Suprapubic skin (tissue), 4 donors: ENCODE data around the gene ATP5MC3. TPM values are rescaled to one million over a fixed set of nuclear protein-coding genes. Genes with fewer than 3 reads are reported as not detected.

ENCODE experiments used
- DNase-seq, 2 donors: peaks; one replicate each; pipeline ENCODE4 v3.0.0-alpha.2; 2019; ENCODE audit warnings: low spot score in 2 of 2
- H3K27ac ChIP-seq: fragments of 200-600 bp; sonication (generic); one replicate; pipeline ENCODE4 v1.5.1; 2019
- H3K27me3 ChIP-seq: fragments of 200-600 bp; sonication (generic); one replicate; pipeline ENCODE4 v1.5.1; 2019
- H3K36me3 ChIP-seq: fragments of 200-600 bp; sonication (generic); one replicate; pipeline ENCODE4 v1.5.1; 2019
- H3K4me1 ChIP-seq: fragments of 200-600 bp; sonication (generic); one replicate; pipeline ENCODE4 v1.5.1; 2019
- H3K4me3 ChIP-seq: fragments of 200-600 bp; sonication (generic); one replicate; pipeline ENCODE4 v1.5.1; 2019; ENCODE audit warnings: mild to moderate bottlenecking
- H3K9me3 ChIP-seq: fragments of 200-600 bp; sonication (generic); one replicate; pipeline ENCODE4 v1.5.1; 2019
- CTCF ChIP-seq, 2 donors: fragments of 200-600 bp in 1 of 2; fragments of 450-650 bp in 1 of 2; sonication (generic) in 1 of 2; IDR thresholded peaks; one replicate each; pipeline ENCODE4 v1.5.1; 2016 to 2019; ENCODE audit warnings: antibody characterized with exemption in 2 of 2, mild to moderate bottlenecking in 1 of 2, moderate library complexity in 1 of 2
- EP300 ChIP-seq: sonication (generic); formaldehyde crosslinking; IDR thresholded peaks from one replicate; pipeline ENCODE4 v1.6.1; 2017; ENCODE audit warnings: antibody characterized with exemption
- POLR2A ChIP-seq, 2 donors: fragments of 450-650 bp; IDR thresholded peaks; one replicate each; pipeline ENCODE4 v1.6.1; 2017; ENCODE audit warnings: antibody characterized with exemption in 2 of 2, mild to moderate bottlenecking in 2 of 2, moderate library complexity in 2 of 2
- POLR2AphosphoS5 ChIP-seq, 3 donors: sonication (generic); formaldehyde crosslinking; IDR thresholded peaks; one replicate each; pipeline ENCODE4 v1.6.1; 2017; ENCODE audit warnings: antibody characterized with exemption in 3 of 3
- WGBS: methylation state at CpG from one replicate; pipeline ENCODE4 v1.1.5; 2018; 5-methylcytosine and 5-hydroxymethylcytosine counted together
- total RNA-seq, 4 donors: library from RNA; depleted of rRNA; stranded (reverse); fragments of >200 nt; gene quantifications; one replicate each; pipeline ENCODE4 v1.1.0, GENCODE V29; 2016

The ATP5MC3 gene
- total RNA-seq, 4 donors from 2014 or later = 87.9 to 150 (median 145) TPM

- H3K4me1 ChIP-seq = peaks cover 12% of the 10 kb centered on the region
These were observed 808 bp downstream of the ATP5MC3 start for GRCh38 chr2:175180701-175181103.

DNA sequence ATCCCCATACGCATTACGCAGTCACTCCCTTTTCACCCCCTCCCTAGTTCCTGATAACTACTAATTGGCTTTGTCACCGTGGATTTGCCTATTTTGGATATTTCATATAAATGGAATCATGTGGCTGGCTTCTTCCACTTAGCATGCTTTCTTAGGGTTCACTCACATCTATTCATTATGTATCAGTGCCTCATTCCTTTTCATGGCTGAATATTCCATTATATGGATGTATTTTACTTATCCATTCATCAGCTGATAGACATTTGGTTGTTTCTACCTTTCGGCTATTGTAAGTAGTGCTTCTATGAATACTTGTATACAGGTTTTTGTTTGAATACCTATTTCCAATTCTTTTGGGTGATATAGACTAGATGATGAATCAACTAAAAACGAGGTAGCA is 4.9 kb downstream of the ATP5MC3 start:
- H3K9me3 ChIP-seq = no peaks in the 10 kb centered on the region
- TF ChIP-seq POLR2A (IDR thresholded peaks at IDR 0.05) = no peak
- no peak for TF ChIP-seq POLR2AphosphoS5 (IDR thresholded peaks at IDR 0.05)
- TF ChIP-seq EP300 = no peak
- no peak for TF ChIP-seq CTCF (IDR thresholded peaks at IDR 0.05)
- no peak overlapping the region for H3K4me3 ChIP-seq
- H3K27me3 ChIP-seq = no peaks in the 10 kb centered on the region
- H3K4me1 ChIP-seq = peaks cover 12% of the 10 kb centered on the region
- WGBS = 73% methylated on average over 5 of the region's 5 CpGs
- no peak overlapping the region for H3K27ac ChIP-seq
- DNase-seq = no peak
- peaks cover 41% of the 10 kb centered on the region for H3K36me3 ChIP-seq

More at GRCh38 chr2:175180701-175181103, 808 bp downstream of the ATP5MC3 start:
- Histone ChIP-seq H3K4me3 (peak overlapping the region; percentile 89), H3K27me3 (no peaks in the 10 kb centered on the region), H3K27ac (peak overlapping the region; percentile 88), H3K9me3 (no peaks in the 10 kb centered on the region), H3K36me3 (peaks cover 34% of the 10 kb centered on the region)
- TF ChIP-seq CTCF (IDR thresholded peaks at IDR 0.05) (no peak), POLR2AphosphoS5 (IDR thresholded peaks at IDR 0.05) (no peak), EP300 (no peak), POLR2A (IDR thresholded peaks at IDR 0.05) (no peak)
- DNase-seq = no peak
- 5% methylated on average over 10 of the region's 10 CpGs for WGBS

DNA sequence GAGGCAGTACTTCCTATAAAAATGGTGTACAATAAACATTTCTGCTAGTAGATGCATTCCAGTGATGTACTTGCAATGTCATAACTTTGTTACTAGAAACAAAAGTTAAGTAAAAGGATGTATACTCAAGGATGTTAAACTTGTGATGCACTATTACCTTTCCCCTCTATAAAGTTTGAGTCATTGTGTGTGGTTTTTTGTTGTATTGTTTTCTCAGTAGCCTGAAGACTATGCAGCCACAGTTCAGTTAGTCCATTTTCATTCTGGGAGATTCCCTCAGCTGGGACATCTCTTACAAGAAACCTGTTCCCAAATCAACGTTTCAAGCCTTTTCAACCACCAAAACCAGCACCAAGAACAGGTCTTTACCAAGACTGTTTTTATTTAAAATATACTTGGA is 5.6 kb downstream of the ATP5MC3 start:
- Histone ChIP-seq H3K4me3 (no peak overlapping the region), H3K36me3 (peaks cover 41% of the 10 kb centered on the region), H3K4me1 (peaks cover 12% of the 10 kb centered on the region), H3K27me3 (no peaks in the 10 kb centered on the region), H3K9me3 (no peaks in the 10 kb centered on the region), H3K27ac (no peak overlapping the region)
- TF ChIP-seq POLR2A (IDR thresholded peaks at IDR 0.05) (no peak), POLR2AphosphoS5 (IDR thresholded peaks at IDR 0.05) (no peak), EP300 (no peak), CTCF (IDR thresholded peaks at IDR 0.05) (no peak)
- 72% methylated on average over 1 of the region's 1 CpG for WGBS
- no peak for DNase-seq

DNA sequence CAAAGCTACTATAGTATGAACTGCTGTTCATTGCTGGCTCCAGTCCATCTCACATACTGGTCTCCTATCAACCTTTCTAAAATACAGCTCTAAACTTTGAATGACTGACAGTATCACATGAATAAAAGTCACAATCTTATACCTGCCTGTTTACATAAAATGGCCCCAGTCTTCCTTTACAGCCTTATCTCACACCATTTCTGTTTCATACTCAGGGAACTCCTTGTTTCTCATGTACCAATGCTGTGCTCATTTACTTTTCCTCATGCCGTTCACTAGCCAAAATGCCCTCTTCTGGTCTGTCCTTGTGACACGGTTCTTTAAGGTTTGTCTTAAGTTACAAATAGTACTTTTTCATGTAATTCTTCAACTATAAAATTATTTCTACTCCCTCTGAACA is 6.2 kb downstream of the ATP5MC3 start:
- Histone ChIP-seq H3K27ac (no peak overlapping the region), H3K9me3 (no peaks in the 10 kb centered on the region), H3K4me1 (peaks cover 8% of the 10 kb centered on the region), H3K27me3 (no peaks in the 10 kb centered on the region), H3K36me3 (peaks cover 41% of the 10 kb centered on the region), H3K4me3 (no peak overlapping the region)
- TF ChIP-seq EP300 (no peak), POLR2A (IDR thresholded peaks at IDR 0.05) (no peak), POLR2AphosphoS5 (IDR thresholded peaks at IDR 0.05) (no peak), CTCF (IDR thresholded peaks at IDR 0.05) (no peak)
- no peak for DNase-seq
- WGBS = 87% methylated on average over 2 of the region's 2 CpGs

GRCh38 chr2:175170659-175171304 is 10.7 kb downstream of the ATP5MC3 start:
- H3K9me3 ChIP-seq = no peaks in the 10 kb centered on the region
- DNase-seq = no peak
- no peaks in the 10 kb centered on the region for H3K27me3 ChIP-seq
- 85% methylated on average over 3 of the region's 3 CpGs for WGBS
- peaks cover 8% of the 10 kb centered on the region for H3K36me3 ChIP-seq
- no peak overlapping the region for H3K4me3 ChIP-seq
- peaks cover 14% of the 10 kb centered on the region for H3K4me1 ChIP-seq
- H3K27ac ChIP-seq = no peak overlapping the region
- TF ChIP-seq POLR2A (IDR thresholded peaks at IDR 0.05) (no peak), EP300 (no peak), CTCF (IDR thresholded peaks at IDR 0.05) (no peak), POLR2AphosphoS5 (IDR thresholded peaks at IDR 0.05) (no peak)
